ENCODE results near the gene SLC30A7. TPM values are rescaled to one million over a fixed set of nuclear protein-coding genes. Genes with fewer than 3 reads are reported as not detected.
A peak's percentile ranks its signal among the peaks of the same experiment; 100 is the strongest.

SLC30A7 gene
- total RNA-seq, 1 experiment from 2014 or later = 28.8 TPM

GRCh38 chr1:101028466-101028865 lies 132.6 kb downstream of the SLC30A7 start:
- Histone ChIP-seq H3K4me1 (ENCODE audit: low read length) (peaks cover 41% of the 10 kb centered on the region), H3K9me3 (ENCODE audit: low read length) (no peaks in the 10 kb centered on the region), H3K4me2 (ENCODE audit: low read depth, low read length, poor library complexity, severe bottlenecking) (peak overlapping the region; percentile 0), H3K27ac (ENCODE audit: low read length) (no peak overlapping the region), H3K36me3 (ENCODE audit: insufficient read depth, low read length) (peaks cover 11% of the 10 kb centered on the region; the same call in 1 of the 2 replicates), H4K20me1 (ENCODE audit: insufficient read depth, low read depth, low read length) (no peaks in the 10 kb centered on the region), H3K79me2 (ENCODE audit: low read length) (peaks cover 57% of the 10 kb centered on the region), H3K9ac (ENCODE audit: low read length) (no peak overlapping the region), H2AFZ (ENCODE audit: low read length) (no peak overlapping the region), H3K9me2 (replicated peaks; ENCODE audit: insufficient read depth, low read length) (no peaks in the 10 kb centered on the region), H3K4me3 (ENCODE audit: low read length) (no peak overlapping the region), H3K27me3 (ENCODE audit: low read length) (no peaks in the 10 kb centered on the region)
- DNase-seq = no peak

GRCh38 chr1:101029184-101029583 lies 133.3 kb downstream of the SLC30A7 start:
- Histone ChIP-seq H3K4me2 (ENCODE audit: low read depth, low read length, poor library complexity, severe bottlenecking) (no peak overlapping the region), H3K9me2 (replicated peaks; ENCODE audit: insufficient read depth, low read length) (no peaks in the 10 kb centered on the region), H3K79me2 (ENCODE audit: low read length) (peaks cover 50% of the 10 kb centered on the region), H3K9ac (ENCODE audit: low read length) (no peak overlapping the region), H2AFZ (ENCODE audit: low read length) (no peak overlapping the region), H3K4me1 (ENCODE audit: low read length) (peaks cover 34% of the 10 kb centered on the region), H3K27ac (ENCODE audit: low read length) (no peak overlapping the region), H3K27me3 (ENCODE audit: low read length) (no peaks in the 10 kb centered on the region), H3K36me3 (ENCODE audit: insufficient read depth, low read length) (0 out of 2 replicates have a peak, but pooled peaks cover 7% of the 10 kb centered on the region), H4K20me1 (ENCODE audit: insufficient read depth, low read depth, low read length) (no peaks in the 10 kb centered on the region), H3K9me3 (ENCODE audit: low read length) (no peaks in the 10 kb centered on the region), H3K4me3 (ENCODE audit: low read length) (no peak overlapping the region)
- DNase-seq = no peak

- no peak for DNase-seq
- Histone ChIP-seq H3K79me2 (ENCODE audit: low read length) (peaks cover 51% of the 10 kb centered on the region), H3K4me3 (ENCODE audit: low read length) (no peak overlapping the region), H4K20me1 (ENCODE audit: insufficient read depth, low read depth, low read length) (no peaks in the 10 kb centered on the region), H3K36me3 (ENCODE audit: insufficient read depth, low read length) (0 out of 2 replicates have a peak, but pooled peaks cover 7% of the 10 kb centered on the region), H3K4me1 (ENCODE audit: low read length) (peaks cover 26% of the 10 kb centered on the region), H3K9me3 (ENCODE audit: low read length) (no peaks in the 10 kb centered on the region), H3K9me2 (replicated peaks; ENCODE audit: insufficient read depth, low read length) (no peaks in the 10 kb centered on the region), H3K27me3 (ENCODE audit: low read length) (no peaks in the 10 kb centered on the region), H3K4me2 (ENCODE audit: low read depth, low read length, poor library complexity, severe bottlenecking) (no peak overlapping the region), H3K9ac (ENCODE audit: low read length) (no peak overlapping the region), H2AFZ (ENCODE audit: low read length) (no peak overlapping the region), H3K27ac (ENCODE audit: low read length) (no peak overlapping the region)
These were observed 135.0 kb downstream of the SLC30A7 start for GRCh38 chr1:101030881-101031280.

Other genes with a start within 250 kb of the SLC30A7 start
- not detected in 2 replicates for gene VCAM1, start 176.3 kb upstream of the SLC30A7 start, total RNA-seq (2014; rRNA removed; shearing (Covaris generic); ENCODE audit: low replicate concordance)
- 4.6 and 17.0 TPM in 2 replicates for gene EXTL2, start 1.2 kb upstream of the SLC30A7 start, total RNA-seq (2014; rRNA removed; shearing (Covaris generic); ENCODE audit: low replicate concordance)
- gene DPH5, start 129.7 kb downstream of the SLC30A7 start, total RNA-seq (2014; rRNA removed; shearing (Covaris generic); ENCODE audit: low replicate concordance) = 16.6 and 17.7 TPM in 2 replicates

All from Karpas-422 (cell line).